H9 (cell line): ENCODE data around the gene OTUD3. TPM values are rescaled to one million over a fixed set of nuclear protein-coding genes. Genes with fewer than 3 reads are reported as not detected.

ENCODE experiments used
- DNase-seq: peaks from one replicate; pipeline ENCODE4 v3.0.0-alpha.2; 2017
- H2AFZ ChIP-seq: one replicate; pipeline ENCODE4 v1.6.1; 2013; ENCODE audit warnings: mild to moderate bottlenecking, low read length, control low read depth, moderate library complexity
- H2AK5ac ChIP-seq: 2 replicates; pipeline ENCODE4 v1.6.1; 2013; ENCODE audit warnings: low read length, control low read depth, mixed read lengths; ENCODE audit not compliant: insufficient read length
- H2BK120ac ChIP-seq: one replicate; pipeline ENCODE4 v1.6.1; 2013; ENCODE audit warnings: low read depth, mild to moderate bottlenecking, low read length, control low read depth, inconsistent platforms; ENCODE audit not compliant: poor library complexity, severe bottlenecking
- H2BK12ac ChIP-seq: 2 replicates; pipeline ENCODE4 v1.6.1; 2013; ENCODE audit warnings: low read length, control low read depth, mixed read lengths, low read depth; ENCODE audit not compliant: insufficient read length
- H2BK15ac ChIP-seq: 2 replicates; pipeline ENCODE4 v1.6.1; 2013; ENCODE audit warnings: low read depth, low read length, control low read depth
- H2BK20ac ChIP-seq: one replicate; pipeline ENCODE4 v1.6.1; 2013; ENCODE audit warnings: low read depth, mild to moderate bottlenecking, low read length, control low read depth, inconsistent platforms; ENCODE audit not compliant: poor library complexity, severe bottlenecking
- H2BK5ac ChIP-seq: 2 replicates; pipeline ENCODE4 v1.6.1; 2013; ENCODE audit warnings: low read length, control low read depth, mixed read lengths; ENCODE audit not compliant: insufficient read length
- H3K14ac ChIP-seq: 2 replicates; pipeline ENCODE4 v1.6.1; 2013; ENCODE audit warnings: low read length, control low read depth; ENCODE audit not compliant: insufficient read depth
- H3K18ac ChIP-seq: 2 replicates; pipeline ENCODE4 v1.6.1; 2013; ENCODE audit warnings: low read depth, mild to moderate bottlenecking, mixed read lengths, low read length, control low read depth; ENCODE audit not compliant: insufficient read length
- H3K23ac ChIP-seq: 2 replicates; pipeline ENCODE4 v1.6.1; 2013; ENCODE audit warnings: low read length, control low read depth, mixed read lengths, low read depth; ENCODE audit not compliant: insufficient read length
- H3K23me2 ChIP-seq: 2 replicates; pipeline ENCODE4 v1.6.1; 2013; ENCODE audit warnings: low read depth, mild to moderate bottlenecking, mixed read lengths, low read length, control low read depth; ENCODE audit not compliant: insufficient read length, poor library complexity, severe bottlenecking
- H3K27ac ChIP-seq: 2 replicates; pipeline ENCODE4 v1.5.1; 2013; ENCODE audit warnings: low read length, control low read depth, mixed read lengths, low read depth; ENCODE audit not compliant: insufficient read length
- H3K27me3 ChIP-seq: 2 replicates; pipeline ENCODE4 v1.6.1; 2013; ENCODE audit warnings: low read length, control low read depth, inconsistent platforms; ENCODE audit not compliant: insufficient read depth
- H3K4ac ChIP-seq: 2 replicates; pipeline ENCODE4 v1.6.1; 2013; ENCODE audit warnings: low read depth, mild to moderate bottlenecking, control low read depth, inconsistent platforms, low read length, moderate library complexity
- H3K4me1 ChIP-seq: 2 replicates; pipeline ENCODE4 v1.6.1; 2013; ENCODE audit warnings: low read length, control low read depth, inconsistent platforms; ENCODE audit not compliant: insufficient read depth
- H3K4me2 ChIP-seq: 2 replicates; pipeline ENCODE4 v1.6.1; 2013; ENCODE audit warnings: low read length, control low read depth, mixed read lengths; ENCODE audit not compliant: insufficient read length, insufficient read depth
- H3K56ac ChIP-seq: 2 replicates; pipeline ENCODE4 v1.6.1; 2013; ENCODE audit warnings: low read depth, mild to moderate bottlenecking, mixed read lengths, low read length, control low read depth; ENCODE audit not compliant: insufficient read length
- H3K79me1 ChIP-seq: 2 replicates; pipeline ENCODE4 v1.6.1; 2013; ENCODE audit warnings: low read depth, mild to moderate bottlenecking, moderate library complexity, low read length, control low read depth, inconsistent platforms; ENCODE audit not compliant: insufficient read depth, poor library complexity, severe bottlenecking
- H3K79me2 ChIP-seq: 2 replicates; pipeline ENCODE4 v1.6.1; 2013; ENCODE audit warnings: low read length, control low read depth, inconsistent platforms; ENCODE audit not compliant: insufficient read depth
- H3K9ac ChIP-seq: 2 replicates; pipeline ENCODE4 v1.6.1; 2013; ENCODE audit warnings: low read length, control low read depth, mixed read lengths; ENCODE audit not compliant: insufficient read length; ENCODE audit errors: extremely low read depth
- H3K9me3 ChIP-seq: one replicate; pipeline ENCODE4 v1.6.1; 2013; ENCODE audit warnings: low read depth, low read length, inconsistent platforms; ENCODE audit not compliant: control insufficient read depth
- H3T11ph ChIP-seq: one replicate; pipeline ENCODE4 v1.6.1; 2013; ENCODE audit warnings: mild to moderate bottlenecking, low read length, control low read depth, inconsistent platforms
- H4K20me1 ChIP-seq: one replicate; pipeline ENCODE4 v1.6.1; 2013; ENCODE audit not compliant: control insufficient read depth, insufficient read length, insufficient read depth
- H4K5ac ChIP-seq: 2 replicates; pipeline ENCODE4 v1.6.1; 2013; ENCODE audit warnings: low read depth, mild to moderate bottlenecking, mixed read lengths, low read length, control low read depth; ENCODE audit not compliant: insufficient read length
- H4K8ac ChIP-seq: replicated peaks from 2 replicates; pipeline ENCODE4 v1.6.1; 2013; ENCODE audit warnings: low read length, control low read depth, mixed read lengths, low read depth; ENCODE audit not compliant: insufficient read length
- H4K91ac ChIP-seq: 2 replicates; pipeline ENCODE4 v1.6.1; 2013; ENCODE audit warnings: low read depth, mild to moderate bottlenecking, moderate library complexity, mixed read lengths, low read length, control low read depth; ENCODE audit not compliant: insufficient read length
- H3K27ac Mint-ChIP-seq, 3 experiments: 2 replicates in 2 of 3; 3 replicates in 1 of 3; pipeline ENCODE4 v1.8.0; 2020 to 2021; ENCODE audit warnings: mixed read lengths in 3 of 3, mild to moderate bottlenecking in 1 of 3, moderate library complexity in 1 of 3
- H3K27me3 Mint-ChIP-seq: 2 replicates; pipeline ENCODE4 v1.8.0; 2021; ENCODE audit warnings: low read depth, mild to moderate bottlenecking, moderate library complexity, mixed read lengths
- H3K36me3 Mint-ChIP-seq, 3 experiments: 2 replicates in 2 of 3; 3 replicates in 1 of 3; pipeline ENCODE4 v1.8.0; 2020 to 2021; ENCODE audit warnings: low read depth in 3 of 3, mixed read lengths in 3 of 3; ENCODE audit not compliant: insufficient read depth in 1 of 3
- H3K4me1 Mint-ChIP-seq, 2 experiments: 2 replicates each; pipeline ENCODE4 v1.8.0; 2020; ENCODE audit warnings: mixed read lengths in 2 of 2
- H3K4me3 Mint-ChIP-seq, 2 experiments: 2 replicates in 1 of 2; 3 replicates in 1 of 2; pipeline ENCODE4 v1.8.0; 2020 to 2021; ENCODE audit warnings: mild to moderate bottlenecking in 2 of 2, mixed read lengths in 2 of 2, moderate library complexity in 1 of 2
- H3K9me3 Mint-ChIP-seq, 2 experiments: 2 replicates in 1 of 2; 3 replicates in 1 of 2; pipeline ENCODE4 v1.8.0; 2020; ENCODE audit warnings: mild to moderate bottlenecking in 2 of 2, mixed read lengths in 2 of 2, moderate library complexity in 1 of 2
- CTCF ChIP-seq: fragments of 200-600 bp; sonication (generic); conservative IDR thresholded peaks from 3 replicates; pipeline ENCODE4 v1.8.0; 2021; ENCODE audit warnings: antibody characterized with exemption, mild to moderate bottlenecking
- WGBS: extraction: QIAGEN DNeasy Blood & Tissue Kit; methylation state at CpG from one replicate; pipeline ENCODE4 v1.1.7; 2013; ENCODE audit warnings: missing lambda C conversion rate, low lambda C conversion rate, mixed read lengths; ENCODE audit not compliant: insufficient read length; ENCODE audit errors: extremely low coverage; 5-methylcytosine and 5-hydroxymethylcytosine counted together
- total RNA-seq: library from RNA; stranded (reverse); gene quantifications from 2 replicates; pipeline ENCODE4 v1.2.1, GENCODE V29; 2021

The OTUD3 gene
- total RNA-seq, 1 experiment from 2014 or later = 12.0 TPM

DNA sequence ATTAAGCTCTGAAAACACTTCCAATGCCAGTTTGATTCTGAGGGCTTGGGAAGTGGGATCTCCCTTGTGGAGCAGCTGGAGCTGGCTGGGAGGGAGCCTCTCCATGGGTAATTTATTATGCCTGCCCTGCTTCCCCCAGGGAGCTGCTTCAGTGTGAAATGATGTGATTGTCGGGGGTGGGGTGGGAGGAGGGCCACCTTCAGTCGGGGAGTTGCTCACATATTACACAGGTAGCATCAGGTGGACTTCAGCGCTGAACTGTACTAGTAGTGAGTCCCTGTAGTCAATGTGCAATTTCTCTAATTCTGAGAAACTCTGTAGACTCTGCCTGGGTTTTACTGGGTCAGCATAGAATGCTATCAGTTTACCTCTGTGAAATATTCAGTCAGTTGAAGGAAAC, 28.5 kb downstream of the OTUD3 start:
- Histone ChIP-seq H3K27me3 (no peaks in the 10 kb centered on the region), H3K9me3 (no peaks in the 10 kb centered on the region), H3K23me2 (no peaks in the 10 kb centered on the region), H3K18ac (no peak overlapping the region), H2AFZ (no peak overlapping the region), H3K4me1 (no peaks in the 10 kb centered on the region), H3K56ac (no peak overlapping the region), H2AK5ac (no peak overlapping the region), H3K79me2 (no peaks in the 10 kb centered on the region), H3K27ac (no peak overlapping the region), H2BK15ac (no peak overlapping the region), H4K91ac (no peak overlapping the region), H3K14ac (no peak overlapping the region), H3K79me1 (no peaks in the 10 kb centered on the region), H4K8ac (no peak overlapping the region), H3K23ac (no peak overlapping the region), H4K20me1 (no peaks in the 10 kb centered on the region), H4K5ac (no peak overlapping the region), H3K4me2 (no peak overlapping the region), H2BK5ac (no peak overlapping the region), H2BK120ac (no peak overlapping the region), H3T11ph (no peak overlapping the region), H3K4ac (no peak overlapping the region), H3K9ac (no peak overlapping the region), H2BK20ac (no peak overlapping the region), H2BK12ac (no peak overlapping the region)
- Mint-ChIP-seq H3K27me3 (no peaks in the 10 kb centered on the region), H3K4me3 (no peak overlapping the region), H3K36me3 (peaks cover 31 to 83% (median 68%) of the 10 kb centered on the region in 3 experiments; a peak in 6 of 7 replicates), H3K27ac (no peak overlapping the region), H3K9me3 (no peaks in the 10 kb centered on the region), H3K4me1 (no peaks in the 10 kb centered on the region)
- no peak for TF ChIP-seq CTCF
- DNase-seq = no peak
- no CpG with 5 or more reads among the region's 3 CpGs for WGBS
